Measurements from ENCODE around the gene FAM161A.
A peak's percentile ranks its signal among the peaks of the same experiment; 100 is the strongest.

The FAM161A gene

GRCh38 chr2:61862085-61862484 is 8.2 kb upstream of the FAM161A start:
- no peaks in the 10 kb centered on the region for H3K27me3 ChIP-seq (ENCODE audit: insufficient read depth, low read depth, severe bottlenecking)
- DNase-seq, result no peak
- peaks cover 24% of the 10 kb centered on the region for H3K36me3 ChIP-seq
- TF ChIP-seq CTCF (IDR thresholded peaks at IDR 0.05; ENCODE audit: low read depth, low read length), result no peak
- H3K9me3 ChIP-seq (ENCODE audit: severe bottlenecking), result peaks cover 2% of the 10 kb centered on the region
- H3K4me3 ChIP-seq (ENCODE audit: low read depth, low read length), result no peak overlapping the region
- no peak overlapping the region for H3K27ac ChIP-seq

- Histone ChIP-seq H3K36me3 (no peaks in the 10 kb centered on the region), H3K4me3 (ENCODE audit: low read depth, low read length) (no peak overlapping the region), H3K27ac (no peak overlapping the region), H3K9me3 (ENCODE audit: severe bottlenecking) (peaks cover 2% of the 10 kb centered on the region), H3K27me3 (ENCODE audit: insufficient read depth, low read depth, severe bottlenecking) (no peaks in the 10 kb centered on the region)
- TF ChIP-seq CTCF (IDR thresholded peaks at IDR 0.05; ENCODE audit: low read depth, low read length), result no peak
- DNase-seq, result no peak
These were observed 3.4 kb upstream of the FAM161A start for GRCh38 chr2:61857224-61857623.

- Histone ChIP-seq H3K27ac (peak overlapping the region; percentile 96), H3K27me3 (ENCODE audit: insufficient read depth, low read depth, severe bottlenecking) (no peaks in the 10 kb centered on the region), H3K4me3 (ENCODE audit: low read depth, low read length) (peak overlapping the region; percentile 96), H3K36me3 (0 out of 2 replicates have a peak, but pooled peaks cover 2% of the 10 kb centered on the region), H3K9me3 (ENCODE audit: severe bottlenecking) (no peaks in the 10 kb centered on the region)
- no peak for TF ChIP-seq CTCF (IDR thresholded peaks at IDR 0.05; ENCODE audit: low read depth, low read length)
- DNase-seq, result peak; percentile 72
These were observed 1.4 kb upstream of the FAM161A start for GRCh38 chr2:61855318-61855613.

- Histone ChIP-seq H3K27ac (peak overlapping the region; percentile 96), H3K4me3 (ENCODE audit: low read depth, low read length) (peak overlapping the region; percentile 96), H3K9me3 (ENCODE audit: severe bottlenecking) (no peaks in the 10 kb centered on the region), H3K27me3 (ENCODE audit: insufficient read depth, low read depth, severe bottlenecking) (no peaks in the 10 kb centered on the region), H3K36me3 (0 out of 2 replicates have a peak, but pooled peaks cover 2% of the 10 kb centered on the region)
- TF ChIP-seq CTCF (IDR thresholded peaks at IDR 0.05; ENCODE audit: low read depth, low read length), result peak; percentile 15; the same call in 1 of the 2 replicates
- DNase-seq, result peak; percentile 98
These were observed 881 bp upstream of the FAM161A start for GRCh38 chr2:61854564-61855317.

GRCh38 chr2:61853086-61853846 is 594 bp downstream of the FAM161A start:
- peak overlapping the region; percentile 96 for H3K27ac ChIP-seq
- peak; percentile 90 for DNase-seq
- no peaks in the 10 kb centered on the region for H3K9me3 ChIP-seq (ENCODE audit: severe bottlenecking)
- H3K27me3 ChIP-seq (ENCODE audit: insufficient read depth, low read depth, severe bottlenecking), result no peaks in the 10 kb centered on the region
- H3K4me3 ChIP-seq (ENCODE audit: low read depth, low read length), result peak overlapping the region; percentile 96
- peak; percentile 44; the same call in 1 of the 2 replicates for TF ChIP-seq CTCF (IDR thresholded peaks at IDR 0.05; ENCODE audit: low read depth, low read length)
- 0 out of 2 replicates have a peak, but pooled peaks cover 2% of the 10 kb centered on the region for H3K36me3 ChIP-seq

All from WERI-Rb-1 (cell line).